Measurements from ENCODE around the gene SETSIP. TPM values are rescaled to one million over a fixed set of nuclear protein-coding genes. Genes with fewer than 3 reads are reported as not detected.

Gene SETSIP
- total and polyA plus RNA-seq, 4 experiments from 2014 or later: not detected

DNA sequence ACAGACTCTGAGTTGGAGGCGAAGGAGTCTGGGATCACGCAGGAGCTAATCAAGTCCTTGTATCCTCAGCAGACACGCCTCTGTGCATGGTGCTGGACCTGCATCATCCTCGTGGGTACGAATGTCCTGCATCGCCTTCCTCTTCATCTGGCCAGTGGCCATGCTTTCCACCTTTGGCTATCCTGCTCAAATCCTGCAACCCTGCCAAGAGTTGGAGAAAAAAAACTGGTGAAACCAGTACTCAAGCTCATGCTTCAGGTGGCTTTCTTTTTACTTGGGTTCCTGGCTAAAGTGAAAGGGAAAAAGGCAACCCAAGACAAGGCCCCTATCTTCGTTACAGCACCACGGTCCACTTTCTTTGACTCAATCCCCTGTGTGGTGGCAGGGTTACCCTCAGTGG, 8.9 kb downstream of the SETSIP start:
- intact Hi-C loops (cut with micrococcal nuclease): no loop called here
- H3K36me3 Mint-ChIP-seq: no peaks in the 10 kb centered on the region
- no peaks in the 10 kb centered on the region for H3K4me1 Mint-ChIP-seq
- no peak for DNase-seq
- Histone ChIP-seq H3K27ac (ENCODE audit: low read depth, low read length) (no peak overlapping the region), H3K9me3 (ENCODE audit: control insufficient read depth in 1 of 2, low read length in 2 of 2) (no peaks in the 10 kb centered on the region), H3K4me1 (ENCODE audit: insufficient read depth, low read length) (no peaks in the 10 kb centered on the region), H3K36me3 (ENCODE audit: insufficient read depth, low read length) (no peaks in the 10 kb centered on the region), H3K4me3 (ENCODE audit: low read length in 2 of 2) (no peak overlapping the region), H3K27me3 (ENCODE audit: insufficient read depth, low read length) (no peaks in the 10 kb centered on the region)
- ChIA-PET POLR2A (ENCODE audit: partially characterized antibody) (no interaction called here), CTCF (ENCODE audit: partially characterized antibody) (no interaction called here)
- H3K27ac Mint-ChIP-seq: no peak overlapping the region
- no peak overlapping the region for H3K4me3 Mint-ChIP-seq
- H3K27me3 Mint-ChIP-seq: no peaks in the 10 kb centered on the region
- no peaks in the 10 kb centered on the region for H3K9me3 Mint-ChIP-seq

DNA sequence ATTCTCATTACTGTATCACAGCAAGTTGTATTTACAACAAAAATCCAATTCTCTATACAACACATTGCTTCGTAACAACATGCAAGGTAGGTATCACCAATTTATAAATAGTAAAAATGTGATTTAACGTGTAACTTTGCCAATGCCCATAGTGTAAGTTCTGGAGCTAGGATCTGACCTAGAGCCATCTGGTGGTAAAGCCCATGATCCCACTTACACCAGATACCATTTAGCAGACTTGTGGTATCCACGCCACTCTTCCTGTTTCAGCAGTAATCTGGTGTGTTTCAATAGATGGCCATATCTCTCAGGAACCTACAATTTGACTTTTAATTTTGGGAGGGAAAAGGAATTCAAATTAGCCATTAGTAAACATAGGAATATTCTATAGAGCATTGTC, 10.2 kb downstream of the SETSIP start:
- no peaks in the 10 kb centered on the region for H3K36me3 Mint-ChIP-seq
- no peak overlapping the region for H3K4me3 ChIP-seq (ENCODE audit: low read length in 2 of 2)
- DNase-seq: no peak
- no peak overlapping the region for H3K27ac ChIP-seq (ENCODE audit: low read depth, low read length)
- H3K27me3 Mint-ChIP-seq: no peaks in the 10 kb centered on the region
- CTCF ChIA-PET (ENCODE audit: partially characterized antibody): no interaction called here
- H3K4me3 Mint-ChIP-seq: no peak overlapping the region
- intact Hi-C loops (cut with micrococcal nuclease): no loop called here
- no peaks in the 10 kb centered on the region for H3K9me3 ChIP-seq (ENCODE audit: control insufficient read depth in 1 of 2, low read length in 2 of 2)
- no peaks in the 10 kb centered on the region for H3K4me1 Mint-ChIP-seq
- POLR2A ChIA-PET (ENCODE audit: partially characterized antibody): no interaction called here
- no peaks in the 10 kb centered on the region for H3K9me3 Mint-ChIP-seq
- H3K36me3 ChIP-seq (ENCODE audit: insufficient read depth, low read length): no peaks in the 10 kb centered on the region
- H3K27me3 ChIP-seq (ENCODE audit: insufficient read depth, low read length): no peaks in the 10 kb centered on the region
- H3K27ac Mint-ChIP-seq: no peak overlapping the region
- H3K4me1 ChIP-seq (ENCODE audit: insufficient read depth, low read length): no peaks in the 10 kb centered on the region

DNA sequence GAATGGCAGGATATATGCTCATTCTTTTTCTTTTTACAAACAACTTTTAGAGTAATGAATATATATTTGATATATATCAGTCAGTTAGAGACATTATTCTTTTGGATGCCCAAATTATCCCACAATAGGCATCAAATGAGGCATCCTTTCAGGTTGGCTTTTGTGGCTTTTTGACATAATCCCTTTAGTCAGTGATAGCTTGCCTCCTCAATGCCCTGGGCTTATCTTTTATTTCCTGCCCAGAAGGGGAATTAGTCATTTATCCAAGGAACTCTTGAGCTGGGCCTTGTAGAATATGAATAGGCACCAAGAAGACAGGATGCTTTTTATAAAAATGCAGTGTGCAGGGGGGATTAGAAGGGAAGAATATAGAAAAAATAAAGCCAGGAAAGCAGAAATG, 23.3 kb downstream of the SETSIP start:
- intact Hi-C loops (cut with micrococcal nuclease): no loop called here
- no peaks in the 10 kb centered on the region for H3K9me3 Mint-ChIP-seq
- no peak for DNase-seq
- Histone ChIP-seq H3K4me1 (ENCODE audit: insufficient read depth, low read length) (no peaks in the 10 kb centered on the region), H3K4me3 (ENCODE audit: low read length in 2 of 2) (no peak overlapping the region), H3K36me3 (ENCODE audit: insufficient read depth, low read length) (no peaks in the 10 kb centered on the region), H3K9me3 (ENCODE audit: control insufficient read depth in 1 of 2, low read length in 2 of 2) (no peaks in the 10 kb centered on the region), H3K27ac (ENCODE audit: low read depth, low read length) (no peak overlapping the region), H3K27me3 (ENCODE audit: insufficient read depth, low read length) (no peaks in the 10 kb centered on the region)
- H3K27ac Mint-ChIP-seq: no peak overlapping the region
- peaks cover 0 to 4% of the 10 kb centered on the region in 2 donors for H3K27me3 Mint-ChIP-seq
- no peaks in the 10 kb centered on the region for H3K4me1 Mint-ChIP-seq
- CTCF ChIA-PET (ENCODE audit: partially characterized antibody): no interaction called here
- POLR2A ChIA-PET (ENCODE audit: partially characterized antibody): no interaction called here
- no peak overlapping the region for H3K4me3 Mint-ChIP-seq
- no peaks in the 10 kb centered on the region for H3K36me3 Mint-ChIP-seq

DNA sequence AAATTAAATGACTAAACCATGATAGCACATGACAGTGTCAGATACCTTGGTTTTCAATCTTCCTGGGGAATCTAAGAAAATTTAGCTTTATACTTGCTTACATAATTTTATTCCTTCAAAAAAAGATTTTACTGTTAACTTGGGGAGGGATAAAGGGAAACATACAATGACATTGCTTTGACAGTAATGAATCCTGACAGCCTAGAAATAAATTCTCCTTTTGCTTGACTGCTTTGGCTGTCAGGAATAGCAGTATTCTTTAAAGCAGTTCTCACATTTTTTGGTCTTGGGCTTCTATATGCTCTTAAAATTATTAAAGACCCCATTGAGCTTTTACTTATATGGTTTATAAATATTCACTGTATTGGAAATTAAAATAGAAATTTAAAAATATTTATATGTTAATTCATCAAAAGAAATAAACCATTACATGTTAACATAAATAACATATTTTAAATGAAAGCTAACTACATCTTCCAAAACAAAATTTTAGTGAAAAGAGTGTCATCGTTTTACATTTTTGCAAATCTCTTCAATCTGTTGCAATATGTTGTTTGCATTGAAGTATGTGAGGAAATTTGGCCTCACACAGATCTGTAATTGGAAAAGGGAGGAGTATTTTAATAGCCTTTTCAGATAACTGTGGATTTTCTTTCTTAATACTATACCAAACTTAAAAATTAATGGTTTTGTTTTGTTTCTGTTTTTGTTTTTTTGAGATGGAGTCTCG, 29.3 kb downstream of the SETSIP start:
- Histone ChIP-seq H3K9me3 (ENCODE audit: control insufficient read depth in 1 of 2, low read length in 2 of 2) (no peaks in the 10 kb centered on the region), H3K27me3 (ENCODE audit: insufficient read depth, low read length) (no peaks in the 10 kb centered on the region), H3K4me1 (ENCODE audit: insufficient read depth, low read length) (no peaks in the 10 kb centered on the region), H3K36me3 (ENCODE audit: insufficient read depth, low read length) (no peaks in the 10 kb centered on the region), H3K27ac (ENCODE audit: low read depth, low read length) (no peak overlapping the region), H3K4me3 (ENCODE audit: low read length in 2 of 2) (no peak overlapping the region)
- H3K4me3 Mint-ChIP-seq: no peak overlapping the region
- intact Hi-C loops (cut with micrococcal nuclease): no loop called here
- DNase-seq: no peak
- H3K36me3 Mint-ChIP-seq: no peaks in the 10 kb centered on the region
- H3K27ac Mint-ChIP-seq: no peak overlapping the region
- no peaks in the 10 kb centered on the region for H3K9me3 Mint-ChIP-seq
- no peaks in the 10 kb centered on the region for H3K4me1 Mint-ChIP-seq
- no peaks in the 10 kb centered on the region for H3K27me3 Mint-ChIP-seq
- ChIA-PET POLR2A (ENCODE audit: partially characterized antibody) (no interaction called here), CTCF (ENCODE audit: partially characterized antibody) (interaction anchor here (0.6 kb wide), 1 partner anchor 11 kb away, joined by 4 read pairs; no protein-coding TSS in a partner anchor)

DNA sequence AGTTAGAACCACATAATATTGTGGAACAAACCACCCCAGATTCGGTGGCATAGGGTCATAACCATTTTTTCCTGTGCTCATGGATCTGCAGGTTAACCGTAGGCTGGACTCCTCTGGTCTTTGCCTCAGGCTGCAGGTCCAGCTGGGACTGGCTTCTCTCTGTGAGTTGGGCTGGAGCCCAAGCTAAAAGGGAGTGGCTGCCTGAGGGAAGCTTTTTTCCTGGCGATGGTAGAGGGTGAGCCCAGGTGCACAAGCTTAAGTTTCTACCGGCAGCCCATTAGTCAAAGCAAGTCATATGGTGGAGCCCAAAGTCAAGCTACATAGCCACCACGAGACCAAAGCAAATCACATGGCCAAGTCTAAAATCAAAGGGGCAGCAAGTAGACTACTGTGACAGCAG, 31.6 kb downstream of the SETSIP start:
- Histone ChIP-seq H3K4me1 (ENCODE audit: insufficient read depth, low read length) (no peaks in the 10 kb centered on the region), H3K9me3 (ENCODE audit: control insufficient read depth in 1 of 2, low read length in 2 of 2) (no peaks in the 10 kb centered on the region), H3K4me3 (ENCODE audit: low read length in 2 of 2) (no peak overlapping the region), H3K27me3 (ENCODE audit: insufficient read depth, low read length) (no peaks in the 10 kb centered on the region), H3K27ac (ENCODE audit: low read depth, low read length) (no peak overlapping the region), H3K36me3 (ENCODE audit: insufficient read depth, low read length) (no peaks in the 10 kb centered on the region)
- H3K4me3 Mint-ChIP-seq: no peak overlapping the region
- H3K27ac Mint-ChIP-seq: no peak overlapping the region
- intact Hi-C loops (cut with micrococcal nuclease): no loop called here
- H3K4me1 Mint-ChIP-seq: no peaks in the 10 kb centered on the region
- no peak for DNase-seq
- H3K36me3 Mint-ChIP-seq: no peaks in the 10 kb centered on the region
- H3K27me3 Mint-ChIP-seq: no peaks in the 10 kb centered on the region
- POLR2A ChIA-PET (ENCODE audit: partially characterized antibody): no interaction called here
- H3K9me3 Mint-ChIP-seq: no peaks in the 10 kb centered on the region
- CTCF ChIA-PET (ENCODE audit: partially characterized antibody): no interaction called here

DNA sequence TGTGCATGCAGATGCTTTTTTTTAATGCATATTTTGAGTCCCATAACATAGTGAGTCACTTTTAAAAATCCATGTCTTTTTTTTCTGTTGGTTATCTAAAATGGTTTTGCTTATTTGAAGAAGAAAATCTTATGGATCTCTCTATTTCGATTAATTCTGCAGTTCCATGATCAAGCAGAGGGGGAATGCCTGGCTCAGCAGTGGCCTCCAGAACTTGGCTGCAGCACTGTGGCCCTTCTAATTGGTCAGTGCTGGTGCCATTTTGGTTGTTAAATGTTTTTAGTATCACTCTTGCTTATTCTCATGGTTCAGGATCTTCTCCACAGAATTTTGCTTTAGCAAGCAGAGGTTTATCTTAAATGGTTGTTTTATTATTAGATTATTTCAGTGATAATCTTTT, 34.2 kb downstream of the SETSIP start:
- H3K36me3 Mint-ChIP-seq: no peaks in the 10 kb centered on the region
- ChIA-PET CTCF (ENCODE audit: partially characterized antibody) (no interaction called here), POLR2A (ENCODE audit: partially characterized antibody) (no interaction called here)
- H3K4me1 Mint-ChIP-seq: no peaks in the 10 kb centered on the region
- H3K4me3 ChIP-seq (ENCODE audit: low read length in 2 of 2): no peak overlapping the region
- H3K9me3 Mint-ChIP-seq: no peaks in the 10 kb centered on the region
- no peak overlapping the region for H3K27ac Mint-ChIP-seq
- H3K27me3 Mint-ChIP-seq: peaks cover 0 to 2% of the 10 kb centered on the region in 2 donors
- no peaks in the 10 kb centered on the region for H3K4me1 ChIP-seq (ENCODE audit: insufficient read depth, low read length)
- no peaks in the 10 kb centered on the region for H3K36me3 ChIP-seq (ENCODE audit: insufficient read depth, low read length)
- no peak overlapping the region for H3K27ac ChIP-seq (ENCODE audit: low read depth, low read length)
- intact Hi-C loops (cut with micrococcal nuclease): no loop called here
- no peaks in the 10 kb centered on the region for H3K9me3 ChIP-seq (ENCODE audit: control insufficient read depth in 1 of 2, low read length in 2 of 2)
- no peak for DNase-seq
- no peak overlapping the region for H3K4me3 Mint-ChIP-seq
- H3K27me3 ChIP-seq (ENCODE audit: insufficient read depth, low read length): no peaks in the 10 kb centered on the region

DNA sequence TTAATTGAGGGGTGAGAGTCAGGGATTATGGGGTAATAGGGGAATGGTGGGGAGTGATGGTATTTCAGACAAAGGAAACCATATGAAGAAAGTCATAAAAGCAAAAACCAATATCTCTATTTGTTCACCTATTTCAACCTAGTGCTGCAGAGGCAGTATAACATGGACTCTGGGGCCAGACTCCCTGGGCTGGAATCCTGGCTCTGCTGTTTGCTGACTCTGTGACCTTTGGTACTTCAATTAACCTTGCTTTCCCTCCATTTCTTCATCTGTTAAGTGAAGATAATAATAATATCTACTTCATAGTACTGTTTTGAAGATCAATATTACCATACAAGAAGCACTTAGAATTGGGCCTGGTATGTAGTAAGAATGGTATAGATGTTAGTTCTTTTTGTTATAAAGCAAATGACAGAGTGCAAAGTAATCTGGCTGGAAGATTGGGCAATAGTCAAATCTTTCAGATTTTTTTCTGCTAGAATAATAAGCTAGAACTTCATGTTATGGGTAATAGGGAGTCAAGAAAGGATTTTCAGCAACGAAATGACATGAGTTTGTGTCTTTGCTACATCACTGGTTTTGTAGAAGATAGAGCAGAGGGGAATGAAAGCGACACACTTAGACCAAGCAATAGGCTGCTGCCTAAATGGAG, 36.4 kb downstream of the SETSIP start:
- Histone ChIP-seq H3K27me3 (ENCODE audit: insufficient read depth, low read length) (no peaks in the 10 kb centered on the region), H3K4me3 (ENCODE audit: low read length in 2 of 2) (no peak overlapping the region), H3K9me3 (ENCODE audit: control insufficient read depth in 1 of 2, low read length in 2 of 2) (no peaks in the 10 kb centered on the region), H3K27ac (ENCODE audit: low read depth, low read length) (no peak overlapping the region), H3K4me1 (ENCODE audit: insufficient read depth, low read length) (no peaks in the 10 kb centered on the region), H3K36me3 (ENCODE audit: insufficient read depth, low read length) (no peaks in the 10 kb centered on the region)
- ChIA-PET CTCF (ENCODE audit: partially characterized antibody) (no interaction called here), POLR2A (ENCODE audit: partially characterized antibody) (no interaction called here)
- Mint-ChIP-seq H3K4me3 (no peak overlapping the region), H3K36me3 (no peaks in the 10 kb centered on the region), H3K4me1 (no peaks in the 10 kb centered on the region), H3K27me3 (peaks cover 2 to 4% of the 10 kb centered on the region in 2 donors), H3K27ac (no peak overlapping the region), H3K9me3 (no peaks in the 10 kb centered on the region)
- DNase-seq: no peak
- intact Hi-C loops (cut with micrococcal nuclease): no loop called here

Measured in CD4-positive, alpha-beta memory T cell (primary cell).